ENCODE results near the gene SEMA6D.

- no peak for TF ChIP-seq CTCF (conservative IDR thresholded peaks at IDR 0.05; ENCODE audit: low read depth, low read length)
- no peak for TF ChIP-seq EZH2 (IDR thresholded peaks at IDR 0.05; ENCODE audit: low read length, unreplicated experiment)
- no peak for TF ChIP-seq EZH2phosphoT487 (IDR thresholded peaks at IDR 0.05; ENCODE audit: borderline replicate concordance, low read length)
These were observed 23.8 kb downstream of the SEMA6D start for GRCh38 chr15:47741082-47741481.
